Upper lobe of left lung (tissue), 6 donors: ENCODE data around the gene COL2A1. TPM values are rescaled to one million over a fixed set of nuclear protein-coding genes. Genes with fewer than 3 reads are reported as not detected.

Source experiments
- ATAC-seq, 2 donors: fragments of 200-7000 bp; cut with Tn5 transposase; one replicate each; pipeline ENCODE4 v1.9.1; 2022; ENCODE audit warnings: mild to moderate bottlenecking in 2 of 2, moderate library complexity in 2 of 2; ENCODE audit not compliant: low FRiP score in 2 of 2
- DNase-seq, 2 donors: peaks; one replicate each; pipeline ENCODE4 v3.0.0-alpha.2; 2019 to 2020
- H3K27ac ChIP-seq, 4 donors: fragments of 200-600 bp; sonication (generic); one replicate each; pipeline ENCODE4 v1.5.1; 2016 to 2019
- H3K27me3 ChIP-seq, 4 donors: fragments of 200-600 bp; sonication (generic); one replicate each; pipeline ENCODE4 v1.5.1; 2017 to 2019
- H3K36me3 ChIP-seq, 4 donors: fragments of 200-600 bp; sonication (generic); one replicate each; pipeline ENCODE4 v1.5.1; 2016 to 2019
- H3K4me1 ChIP-seq, 4 donors: fragments of 200-600 bp; sonication (generic); one replicate each; pipeline ENCODE4 v1.5.1; 2018 to 2019
- H3K4me3 ChIP-seq, 4 donors: fragments of 200-600 bp; sonication (generic); one replicate each; pipeline ENCODE4 v1.5.1; 2017 to 2019; ENCODE audit warnings: mild to moderate bottlenecking in 2 of 4, moderate library complexity in 1 of 4
- H3K9me3 ChIP-seq, 4 donors: fragments of 200-600 bp; sonication (generic); one replicate each; pipeline ENCODE4 v1.5.1; 2018 to 2019
- CTCF ChIP-seq, 6 experiments: fragments of 450-650 bp in 4 of 6; fragments of 200-600 bp in 2 of 6; sonication (generic) in 2 of 6; IDR thresholded peaks; one replicate each; pipeline ENCODE4 v1.5.1; 2016 to 2019; ENCODE audit warnings: antibody characterized with exemption in 6 of 6
- EP300 ChIP-seq, 4 donors: sonication (generic); formaldehyde crosslinking; IDR thresholded peaks; one replicate each; pipeline ENCODE4 v1.5.1; 2017; ENCODE audit warnings: antibody characterized with exemption in 4 of 4, control low read depth in 2 of 4
- POLR2A ChIP-seq, 4 donors: fragments of 450-650 bp; IDR thresholded peaks; one replicate each; pipeline ENCODE4 v1.5.1; 2016 to 2017; ENCODE audit warnings: antibody characterized with exemption in 4 of 4, mild to moderate bottlenecking in 2 of 4
- POLR2AphosphoS5 ChIP-seq, 2 donors: sonication (generic); formaldehyde crosslinking; IDR thresholded peaks; one replicate each; pipeline ENCODE4 v1.5.1; 2017; ENCODE audit warnings: antibody characterized with exemption in 2 of 2
- WGBS, 2 donors: methylation state at CpG; one replicate each; pipeline ENCODE4 v1.1.5; 2017 to 2018; 5-methylcytosine and 5-hydroxymethylcytosine counted together
- total RNA-seq, 6 donors: library from RNA; depleted of rRNA in 4 of 6; stranded (reverse); fragments of >200 nt in 4 of 6; gene quantifications; one replicate each; pipeline versions ENCODE4 v1.1.0 to v1.2.1, GENCODE V29; 2016 to 2021
- donor health status: DM: no; HTN: no; CAD: no; lungs with moderate emphysema.
- donor health status: DM: no; HTN: yes; CAD: no; lungs with severe emphysema.

The COL2A1 gene
- total RNA-seq, 6 donors from 2014 or later: 0.34 TPM; not detected in 5

DNA sequence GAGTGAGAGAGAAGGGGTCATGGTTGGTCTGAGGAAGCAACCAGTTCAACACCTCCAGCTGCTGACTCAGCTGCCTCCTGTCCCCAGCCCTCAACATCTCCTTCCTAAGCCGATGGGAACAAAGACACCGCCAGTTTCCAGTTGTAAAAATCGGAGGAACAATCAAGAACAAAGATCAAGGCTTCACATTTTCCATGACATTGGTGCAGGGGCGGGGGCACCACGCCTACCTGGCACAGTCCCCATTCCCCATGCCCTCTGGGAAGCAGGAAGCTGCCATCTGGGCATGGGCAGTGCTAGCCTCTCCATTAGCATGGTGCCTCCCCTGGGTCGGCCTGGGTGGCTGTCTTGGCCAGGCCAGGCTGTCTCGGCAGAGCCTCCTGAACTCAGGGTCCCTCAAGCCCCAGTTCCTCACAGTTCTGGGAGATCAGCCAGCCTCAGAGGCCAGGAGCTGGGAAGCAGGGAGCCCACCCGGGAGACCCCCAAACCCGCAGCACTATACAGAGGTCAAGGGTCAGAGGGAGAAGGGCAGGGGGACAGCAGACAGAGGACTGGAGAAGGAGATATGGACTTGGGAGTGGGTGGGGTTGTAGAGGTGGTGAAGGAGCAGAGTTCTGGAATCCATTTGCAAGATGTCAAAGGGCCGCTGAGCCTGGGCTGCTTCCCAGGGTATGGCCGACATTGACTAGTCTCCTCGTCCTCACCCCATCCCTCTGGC is 60.5 kb downstream of the COL2A1 start:
- no peaks in the 10 kb centered on the region for H3K36me3 ChIP-seq
- ATAC-seq: no peak
- no peak overlapping the region for H3K27ac ChIP-seq
- no peaks in the 10 kb centered on the region for H3K9me3 ChIP-seq
- peak in 1 of 2 donors; percentile 40 for DNase-seq
- WGBS, 2 donors: 64 to 81% methylated on average over 11 to 12 of the region's 12 CpGs
- no peak overlapping the region for H3K4me3 ChIP-seq
- peaks cover 0 to 6% (median 1%) of the 10 kb centered on the region in 4 donors for H3K27me3 ChIP-seq
- TF ChIP-seq CTCF (IDR thresholded peaks at IDR 0.05) (no peak), POLR2AphosphoS5 (IDR thresholded peaks at IDR 0.05) (no peak), POLR2A (IDR thresholded peaks at IDR 0.05) (no peak), EP300 (IDR thresholded peaks at IDR 0.05) (no peak)
- H3K4me1 ChIP-seq: peaks cover 0 to 23% (median 5%) of the 10 kb centered on the region in 4 donors

- Histone ChIP-seq H3K27ac (no peak overlapping the region), H3K9me3 (no peaks in the 10 kb centered on the region), H3K36me3 (no peaks in the 10 kb centered on the region), H3K27me3 (peaks cover 0 to 6% (median 1%) of the 10 kb centered on the region in 4 donors), H3K4me3 (no peak overlapping the region), H3K4me1 (peaks cover 0 to 22% (median 5%) of the 10 kb centered on the region in 4 donors)
- ATAC-seq (no peak), DNase-seq (peak in 1 of 2 donors; percentile 73)
- no peak for TF ChIP-seq POLR2A (IDR thresholded peaks at IDR 0.05)
- no peak for TF ChIP-seq POLR2AphosphoS5 (IDR thresholded peaks at IDR 0.05)
- no peak for TF ChIP-seq CTCF (IDR thresholded peaks at IDR 0.05)
- no peak for TF ChIP-seq EP300 (IDR thresholded peaks at IDR 0.05)
- 57 to 61% methylated on average over 18 to 29 of the region's 31 CpGs for WGBS, 2 donors
These were observed 61.6 kb downstream of the COL2A1 start for GRCh38 chr12:47942614-47943225.

- peak in 1 of 2 donors; percentile 17 for ATAC-seq
- 33 to 49% methylated on average over 22 to 39 of the region's 40 CpGs for WGBS, 2 donors
- no peak overlapping the region for H3K4me3 ChIP-seq
These were observed 62.2 kb downstream of the COL2A1 start for GRCh38 chr12:47941871-47942613.

DNA sequence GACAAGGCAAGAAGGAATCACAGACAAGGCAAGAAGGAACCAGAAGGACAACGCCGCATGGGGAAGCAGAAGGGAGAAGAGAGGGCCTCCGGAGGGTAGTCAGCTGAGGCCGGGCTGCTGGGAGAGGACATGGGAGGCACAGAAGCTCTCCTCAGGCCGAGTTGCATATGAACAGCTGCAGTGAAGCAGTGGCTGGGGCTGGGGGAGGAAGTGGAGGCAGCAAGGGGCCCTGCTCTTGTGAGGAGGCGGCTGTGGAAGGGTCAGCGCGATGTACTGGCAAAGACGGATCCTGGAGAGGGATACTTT is 62.8 kb downstream of the COL2A1 start:
- H3K27ac ChIP-seq: no peak overlapping the region
- peaks cover 0 to 6% (median 1%) of the 10 kb centered on the region in 4 donors for H3K27me3 ChIP-seq
- H3K36me3 ChIP-seq: no peaks in the 10 kb centered on the region
- ATAC-seq (no peak), DNase-seq (peak in 1 of 2 donors; percentile 14)
- H3K4me3 ChIP-seq: no peak overlapping the region
- H3K9me3 ChIP-seq: no peaks in the 10 kb centered on the region
- WGBS, 2 donors: 78 to 84% methylated on average over 9 of the region's 9 CpGs
- TF ChIP-seq POLR2A (IDR thresholded peaks at IDR 0.05) (no peak), POLR2AphosphoS5 (IDR thresholded peaks at IDR 0.05) (no peak), EP300 (IDR thresholded peaks at IDR 0.05) (no peak), CTCF (IDR thresholded peaks at IDR 0.05) (no peak)
- H3K4me1 ChIP-seq: peaks cover 0 to 9% (median 3%) of the 10 kb centered on the region in 4 donors

More at GRCh38 chr12:47941871-47942613, 62.2 kb downstream of the COL2A1 start:
- TF ChIP-seq EP300 (IDR thresholded peaks at IDR 0.05): no peak
- peak in 2 of 6 experiments; percentile 18 to 38 for TF ChIP-seq CTCF (IDR thresholded peaks at IDR 0.05)
- peaks cover 0 to 15% (median 4%) of the 10 kb centered on the region in 4 donors for H3K4me1 ChIP-seq
- peak; percentile 4 to 78 for DNase-seq
- no peaks in the 10 kb centered on the region for H3K36me3 ChIP-seq
- H3K9me3 ChIP-seq: no peaks in the 10 kb centered on the region
- H3K27me3 ChIP-seq: peaks cover 0 to 6% (median 1%) of the 10 kb centered on the region in 4 donors
- no peak overlapping the region for H3K27ac ChIP-seq
